Peyer's patch (tissue), 4 donors: ENCODE measurements around the gene THRAP3.
"Not testable (repeated sequence)": the region's sequence is repeated elsewhere in the genome, so short reads cannot be mapped to it uniquely, and the experiment has no call there.

Source experiments
- CTCF ChIP-seq, 6 experiments: fragments of 450-650 bp in 4 of 6; fragments of 200-600 bp in 2 of 6; sonication (generic) in 1 of 6; IDR thresholded peaks; one replicate each; pipeline ENCODE4 v1.5.1; 2017 to 2019; ENCODE audit warnings: antibody characterized with exemption in 6 of 6, mild to moderate bottlenecking in 3 of 6, moderate library complexity in 1 of 6
- POLR2A ChIP-seq, 2 donors: fragments of 450-650 bp; IDR thresholded peaks; one replicate each; pipeline ENCODE4 v1.5.1; 2017; ENCODE audit warnings: antibody characterized with exemption in 2 of 2, mild to moderate bottlenecking in 2 of 2, moderate library complexity in 2 of 2

- not testable (repeated sequence) for TF ChIP-seq CTCF, POLR2A (IDR thresholded peaks at IDR 0.05)
Measured at GRCh38 chr1:36196805-36197204, 27.4 kb upstream of the THRAP3 start.
